Mucosa of descending colon (tissue), 3 donors: ENCODE data around the gene TET1. TPM values are rescaled to one million over a fixed set of nuclear protein-coding genes. Genes with fewer than 3 reads are reported as not detected.
"Not testable (repeated sequence)": the region's sequence is repeated elsewhere in the genome, so short reads cannot be mapped to it uniquely, and the experiment has no call there.

Experiments used
- ATAC-seq: fragments of 200-7000 bp; cut with Tn5 transposase; one replicate; pipeline ENCODE4 v1.9.1; 2020; ENCODE audit warnings: mild to moderate bottlenecking, moderate library complexity
- DNase-seq, 3 donors: peaks; one replicate each; pipeline ENCODE4 v3.0.0-alpha.2; 2020
- H3K36me3 ChIP-seq: fragments of 200-600 bp; one replicate; pipeline ENCODE4 v1.8.0; 2021; ENCODE audit warnings: low read depth, mild to moderate bottlenecking
- H3K4me1 ChIP-seq: fragments of 200-600 bp; one replicate; pipeline ENCODE4 v1.8.0; 2021; ENCODE audit warnings: low read depth, mild to moderate bottlenecking
- H3K4me3 ChIP-seq: fragments of 200-600 bp; one replicate; pipeline ENCODE4 v1.8.0; 2021; ENCODE audit warnings: mild to moderate bottlenecking
- H3K9me3 ChIP-seq: fragments of 200-600 bp; one replicate; pipeline ENCODE4 v1.8.0; 2021; ENCODE audit warnings: mild to moderate bottlenecking
- intact Hi-C, 2 donors: fragments of 100-400 bp; cut with DNase I in 1 of 2; cut with micrococcal nuclease in 1 of 2; formaldehyde crosslinking; loops; one replicate each; pipeline versions ENCODE4 v1.11.0 to v1.11.1; 2022; cut with DNase I, micrococcal nuclease
- long read RNA-seq, 2 donors: library from polyadenylated mRNA; unstranded; transcript quantifications; one replicate each; pipeline ENCODE4 v2.0.0, GENCODE V29; 2019 to 2021
- total RNA-seq, 3 donors: library from RNA; stranded (reverse); fragmentation: NEBNext Ultra II Directional in 2 of 3; extraction: Animal tissue kit (Norgen Biotek cat#: 25700) in 2 of 3; gene quantifications; one replicate each; pipeline versions ENCODE4 v1.2.1 to v1.2.4, GENCODE V29; 2021 to 2023
- TF ChIP-seq, protein P1 (sequence below): fragments of 200-600 bp; IDR thresholded peaks from one replicate; pipeline ENCODE4 v1.8.0; 2022; ENCODE audit warnings: antibody characterized with exemption, mild to moderate bottlenecking
- donor health status: DM: no; HTN: no; CAD: no; lungs with moderate emphysema.
- donor health status: DM: no; HTN: no; CAD: no.
- donor health status: DM: no; HTN: yes; CAD: no.

TET1 gene
- total RNA-seq, result 1 to 10 TPM; 1.0 to 5.7 (median 1.1) TPM
- long read RNA-seq, donor 1, partial matches to known transcripts, result 2 of 5 reads
- long read RNA-seq, donor 1, other reads (novel, unspliced or antisense), result 3 of 5 reads
- long read RNA-seq, donor 2, result 0 reads

DNA sequence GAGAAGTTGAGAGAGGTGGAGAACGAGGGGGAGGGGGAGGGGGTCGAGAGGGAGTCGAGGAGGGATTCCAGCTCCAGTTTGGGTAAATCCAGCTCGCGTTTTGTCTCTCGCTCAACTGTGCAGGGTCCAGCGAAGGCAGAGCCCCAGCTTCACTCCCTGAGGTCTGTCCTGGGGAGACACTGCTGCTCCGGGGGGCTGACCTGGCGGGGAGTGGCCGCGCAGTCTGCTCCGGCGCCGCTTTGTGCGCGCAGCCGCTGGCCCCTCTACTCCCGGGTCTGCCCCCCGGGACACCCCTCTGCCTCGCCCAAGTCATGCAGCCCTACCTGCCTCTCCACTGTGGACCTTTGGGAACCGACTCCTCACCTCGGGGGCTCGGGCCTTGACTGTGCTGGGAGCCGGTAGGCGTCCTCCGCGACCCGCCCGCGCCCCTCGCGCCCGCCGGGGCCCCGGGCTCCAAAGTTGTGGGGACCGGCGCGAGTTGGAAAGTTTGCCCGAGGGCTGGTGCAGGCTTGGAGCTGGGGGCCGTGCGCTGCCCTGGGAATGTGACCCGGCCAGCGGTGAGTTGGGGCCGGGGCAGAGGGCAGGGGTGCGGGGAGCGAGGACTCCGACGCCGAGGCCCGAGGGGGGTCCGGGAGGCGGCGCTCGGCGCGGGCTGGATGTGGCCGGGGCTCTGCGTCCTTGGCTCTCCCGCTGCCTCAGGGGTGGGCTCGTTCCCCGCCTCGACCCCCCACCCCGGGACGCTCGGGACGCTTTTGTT is at the start of gene TET1:
TET1 (plus strand) TSS at position 152 of the 757 bp plus-strand sequence. CDS start 12,002 bp downstream, outside the sequence.
- TF ChIP-seq, protein P1, sequence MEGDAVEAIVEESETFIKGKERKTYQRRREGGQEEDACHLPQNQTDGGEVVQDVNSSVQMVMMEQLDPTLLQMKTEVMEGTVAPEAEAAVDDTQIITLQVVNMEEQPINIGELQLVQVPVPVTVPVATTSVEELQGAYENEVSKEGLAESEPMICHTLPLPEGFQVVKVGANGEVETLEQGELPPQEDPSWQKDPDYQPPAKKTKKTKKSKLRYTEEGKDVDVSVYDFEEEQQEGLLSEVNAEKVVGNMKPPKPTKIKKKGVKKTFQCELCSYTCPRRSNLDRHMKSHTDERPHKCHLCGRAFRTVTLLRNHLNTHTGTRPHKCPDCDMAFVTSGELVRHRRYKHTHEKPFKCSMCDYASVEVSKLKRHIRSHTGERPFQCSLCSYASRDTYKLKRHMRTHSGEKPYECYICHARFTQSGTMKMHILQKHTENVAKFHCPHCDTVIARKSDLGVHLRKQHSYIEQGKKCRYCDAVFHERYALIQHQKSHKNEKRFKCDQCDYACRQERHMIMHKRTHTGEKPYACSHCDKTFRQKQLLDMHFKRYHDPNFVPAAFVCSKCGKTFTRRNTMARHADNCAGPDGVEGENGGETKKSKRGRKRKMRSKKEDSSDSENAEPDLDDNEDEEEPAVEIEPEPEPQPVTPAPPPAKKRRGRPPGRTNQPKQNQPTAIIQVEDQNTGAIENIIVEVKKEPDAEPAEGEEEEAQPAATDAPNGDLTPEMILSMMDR, result no peak
- DNase-seq, result peak in 2 of 3 donors; percentile 57 to 61
- Histone ChIP-seq H3K4me1 (peaks cover 6% of the 10 kb centered on the region), H3K36me3 (no peaks in the 10 kb centered on the region), H3K9me3 (no peaks in the 10 kb centered on the region), H3K4me3 (peak within 1 kb of the TSS; percentile 30)
- intact Hi-C loops, result no loop called here
- ATAC-seq, result peak; percentile 72

DNA sequence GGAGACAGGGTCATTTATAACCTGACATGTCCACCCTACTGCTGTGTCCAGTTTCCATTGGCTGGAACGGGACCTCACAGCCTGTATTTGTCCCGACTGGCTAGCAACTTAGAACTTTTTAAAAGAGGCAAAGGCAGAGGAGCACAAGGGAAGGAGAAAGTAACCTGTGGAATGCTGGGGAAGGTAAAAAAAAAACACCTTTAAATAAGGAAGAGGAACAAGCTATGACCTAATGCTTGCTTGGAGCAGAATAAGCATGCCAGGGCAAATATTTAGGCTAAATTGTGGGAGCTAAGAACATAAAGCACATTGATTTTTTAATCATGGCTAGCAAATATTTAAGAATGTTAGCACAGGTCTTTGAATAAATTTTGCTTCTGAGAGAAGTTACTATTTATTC is 43.9 kb upstream of the TET1 start:
- DNase-seq, result not testable (repeated sequence)

DNA sequence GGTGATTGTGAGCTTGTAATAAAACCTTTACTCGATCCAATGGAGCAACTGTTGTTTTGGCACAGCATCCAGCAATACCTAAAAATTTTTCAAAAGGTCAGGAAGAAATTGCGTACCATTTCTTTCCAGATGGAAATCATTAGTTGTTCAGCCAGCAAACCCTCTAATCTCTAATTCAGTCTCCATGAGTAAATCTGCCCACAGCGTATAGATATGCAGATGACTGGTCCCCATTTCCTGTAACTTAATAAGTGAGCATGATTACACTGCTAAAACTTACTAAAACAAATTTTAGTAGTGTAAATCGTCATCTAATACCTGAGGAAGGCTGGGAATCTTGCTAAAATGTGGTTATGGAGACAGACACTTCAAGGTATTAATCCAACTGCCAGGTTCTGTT is 43.4 kb upstream of the TET1 start:
- no peak for ATAC-seq
- intact Hi-C loops, result no loop called here
- Histone ChIP-seq H3K4me1 (peaks cover 9% of the 10 kb centered on the region), H3K4me3 (no peak overlapping the region), H3K9me3 (no peaks in the 10 kb centered on the region), H3K36me3 (no peaks in the 10 kb centered on the region)
- TF ChIP-seq, protein P1, result no peak
- no peak for DNase-seq

More for the DNA sequence above, 43.9 kb upstream of the TET1 start:
- H3K4me1 ChIP-seq, intact Hi-C loops, H3K4me3 ChIP-seq, H3K9me3 ChIP-seq, H3K36me3 ChIP-seq, ATAC-seq: not testable (repeated sequence)

DNA sequence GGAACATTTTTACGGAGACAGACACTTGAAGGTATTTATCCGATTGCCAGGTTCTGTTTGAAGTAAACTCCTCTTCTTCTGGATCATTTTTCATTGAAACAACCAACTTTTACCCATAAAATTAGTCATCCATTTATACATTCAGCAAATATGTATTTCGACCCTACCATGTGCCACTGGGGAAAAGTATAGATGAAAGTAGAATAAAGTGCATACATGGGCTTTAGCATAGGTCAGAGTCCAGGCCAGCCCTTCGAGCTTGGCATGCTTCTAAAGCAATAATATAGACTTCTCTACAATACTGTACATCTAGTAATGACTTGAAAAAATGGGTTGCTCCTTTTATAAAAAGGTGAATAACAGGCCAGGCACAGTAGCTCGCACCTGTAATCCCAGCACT is 42.9 kb upstream of the TET1 start:
- Histone ChIP-seq H3K4me3 (no peak overlapping the region), H3K36me3 (no peaks in the 10 kb centered on the region), H3K9me3 (no peaks in the 10 kb centered on the region), H3K4me1 (peaks cover 9% of the 10 kb centered on the region)
- TF ChIP-seq, protein P1, result no peak
- peak in 1 of 3 donors; percentile 18 for DNase-seq
- peak; percentile 61 for ATAC-seq
- intact Hi-C loops, result no loop called here

DNA sequence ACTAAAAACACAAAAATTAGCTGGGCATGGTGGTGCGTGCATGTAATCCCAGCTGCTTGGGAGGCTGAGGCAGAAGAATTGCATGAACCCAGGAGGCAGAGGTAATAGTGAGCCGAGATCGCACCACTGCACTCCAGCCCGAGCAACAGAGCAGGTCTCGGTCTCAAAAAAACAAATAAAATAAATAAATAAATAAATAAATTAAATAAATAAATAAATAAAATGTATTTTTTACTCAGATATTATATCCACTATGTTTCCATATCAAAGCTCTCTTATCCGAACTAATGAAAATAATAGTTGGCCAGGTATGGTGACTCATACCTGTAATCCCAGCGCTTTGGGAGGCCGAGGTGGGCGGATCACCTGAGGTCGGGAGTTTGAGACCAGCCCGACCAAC is 41.5 kb upstream of the TET1 start:
- intact Hi-C loops, H3K4me1 ChIP-seq, DNase-seq, H3K4me3 ChIP-seq, ATAC-seq, H3K9me3 ChIP-seq, H3K36me3 ChIP-seq: not testable (repeated sequence)

DNA sequence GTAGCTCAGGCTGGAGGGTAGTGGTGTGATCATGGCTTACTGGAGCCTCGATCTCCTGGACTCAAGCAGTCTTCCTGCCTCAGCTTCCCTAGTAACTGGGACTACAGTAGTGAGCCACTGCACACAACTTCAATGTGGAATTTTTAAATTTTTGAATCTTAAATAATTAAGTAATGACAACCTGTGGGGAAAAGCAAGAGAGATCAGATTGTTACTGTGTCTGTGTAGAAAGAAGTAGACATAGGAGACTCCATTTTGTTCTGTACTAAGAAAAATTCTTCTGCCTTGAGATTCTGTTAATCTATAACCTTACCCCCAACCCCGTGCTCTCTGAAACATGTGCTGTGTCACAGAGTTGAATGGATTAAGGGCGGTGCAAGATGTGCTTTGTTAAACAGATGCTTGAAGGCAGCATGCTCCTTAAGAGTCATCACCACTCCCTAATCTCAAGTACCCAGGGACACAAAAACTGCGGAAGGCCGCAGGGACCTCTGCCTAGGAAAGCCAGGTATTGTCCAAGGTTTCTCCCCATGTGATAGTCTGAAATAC is 34.6 kb upstream of the TET1 start:
- H3K9me3 ChIP-seq, H3K4me3 ChIP-seq, intact Hi-C loops, DNase-seq, H3K36me3 ChIP-seq, ATAC-seq, H3K4me1 ChIP-seq: not testable (repeated sequence)

DNA sequence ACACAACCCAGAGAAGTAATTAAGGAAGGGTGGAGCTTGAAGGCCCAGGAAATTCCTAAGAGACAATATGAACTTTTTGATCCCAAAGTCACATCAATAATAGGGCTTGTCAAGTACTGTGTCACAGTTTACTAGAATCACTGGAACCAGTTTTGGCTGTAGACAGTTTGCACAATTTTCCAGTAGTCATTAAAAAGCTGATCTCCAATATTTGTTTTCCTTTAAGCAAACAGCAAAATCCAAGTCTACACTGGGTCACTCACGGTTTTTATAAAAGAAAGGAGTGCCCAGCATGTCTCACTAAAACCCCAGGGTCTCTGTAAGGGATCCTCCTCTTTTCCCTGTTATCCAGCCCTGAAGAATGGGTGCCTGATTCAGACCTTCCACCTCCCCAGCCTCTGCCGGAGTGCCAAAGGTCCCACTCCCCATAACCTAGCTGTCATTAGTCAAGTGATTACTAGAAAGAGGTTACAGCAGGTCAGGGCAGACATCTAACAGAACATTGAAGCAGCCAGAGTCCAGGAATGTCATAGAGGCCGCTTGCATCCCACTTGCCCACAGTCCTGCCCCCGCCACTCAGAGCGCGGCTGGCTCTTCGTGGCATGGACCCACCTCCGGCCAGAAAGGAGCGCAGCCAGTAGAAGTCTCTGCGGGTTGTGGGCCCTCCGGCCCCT is 33.4 kb upstream of the TET1 start:
- no peaks in the 10 kb centered on the region for H3K36me3 ChIP-seq
- intact Hi-C loops, result no loop called here
- TF ChIP-seq, protein P1, result no peak
- peak; percentile 65 for ATAC-seq
- H3K9me3 ChIP-seq, result no peaks in the 10 kb centered on the region
- DNase-seq, result no peak
- H3K4me3 ChIP-seq, result peak overlapping the region; percentile 78
- no peaks in the 10 kb centered on the region for H3K4me1 ChIP-seq
